ENCODE results near the gene PTPRU.

DNA sequence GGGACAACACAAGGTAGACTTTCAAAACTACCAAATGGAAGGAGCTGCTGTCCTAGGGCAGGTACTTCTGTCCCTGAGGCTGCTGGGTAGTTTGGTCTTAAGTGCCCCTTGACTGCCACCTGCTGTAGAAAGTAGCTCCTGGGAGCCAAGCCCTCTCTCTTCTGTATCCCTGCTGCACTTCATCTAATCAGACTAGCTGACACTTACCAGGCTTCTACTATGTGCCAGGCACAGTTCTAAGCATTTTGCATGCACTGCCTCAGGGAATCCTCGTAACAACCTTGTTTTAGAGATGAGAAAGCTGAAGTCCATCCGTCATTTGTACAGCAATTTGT is 38.8 kb upstream of the PTPRU start:
- TF ChIP-seq TARDBP (IDR thresholded peaks at IDR 0.05) (no peak), CTBP1 (IDR thresholded peaks at IDR 0.05; ENCODE audit: borderline replicate concordance) (no peak), ELF4 (IDR thresholded peaks at IDR 0.05) (no peak), SP1 (IDR thresholded peaks at IDR 0.05) (no peak), FOXM1 (IDR thresholded peaks at IDR 0.05; ENCODE audit: borderline replicate concordance) (no peak), LEF1 (IDR thresholded peaks at IDR 0.05; ENCODE audit: borderline replicate concordance) (no peak), HDGF (IDR thresholded peaks at IDR 0.05; ENCODE audit: borderline replicate concordance) (no peak)

Measured in HEK293T (cell line).